ENCODE measurements around the gene RRP12. TPM values are rescaled to one million over a fixed set of nuclear protein-coding genes. Genes with fewer than 3 reads are reported as not detected.

RRP12 gene
- total RNA-seq, 3 donors from 2014 or later: 7.7 to 17.7 (median 15.7) TPM

DNA sequence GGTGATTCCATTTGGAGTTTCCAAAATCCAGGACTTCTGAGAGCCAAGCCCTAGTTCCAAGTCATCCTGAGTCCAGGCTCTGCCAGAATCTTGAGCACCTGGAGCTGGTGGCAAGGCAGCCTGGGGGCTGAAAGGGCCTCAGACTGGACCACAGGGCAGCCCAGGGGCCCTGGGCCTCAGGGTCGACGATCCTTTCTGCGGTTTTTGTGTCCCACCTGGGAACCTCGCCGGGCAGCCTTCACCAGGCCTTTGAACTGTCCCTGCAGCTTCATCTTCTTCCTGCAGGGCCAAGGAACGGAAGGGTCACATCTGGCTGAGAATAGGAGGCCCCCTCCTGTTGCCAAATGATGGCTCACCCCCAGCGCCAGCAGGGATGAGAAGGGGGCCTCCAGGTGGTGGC, 44.2 kb downstream of the RRP12 start:
- intact Hi-C loops (cut with DNase I; ENCODE audit: low total_unique reads): loop anchor here (5.0 kb wide), 1 partner anchor 630 kb away; no protein-coding TSS in a partner anchor
- no peak overlapping the region for H3K27ac ChIP-seq
- no peak for DNase-seq (ENCODE audit: low spot score in 2 of 2)

GRCh38 chr10:97356318-97356914, 44.7 kb downstream of the RRP12 start:
- H3K4me3 ChIP-seq: no peak overlapping the region
- H3K4me1 ChIP-seq: no peaks in the 10 kb centered on the region
- intact Hi-C loops (cut with DNase I; ENCODE audit: low total_unique reads): loop anchor here (5.0 kb wide), 1 partner anchor 629 kb away; no protein-coding TSS in a partner anchor
- TF ChIP-seq POLR2A (IDR thresholded peaks at IDR 0.05) (no peak), POLR2AphosphoS5 (IDR thresholded peaks at IDR 0.05) (no peak)
- TF ChIP-seq, protein P1, sequence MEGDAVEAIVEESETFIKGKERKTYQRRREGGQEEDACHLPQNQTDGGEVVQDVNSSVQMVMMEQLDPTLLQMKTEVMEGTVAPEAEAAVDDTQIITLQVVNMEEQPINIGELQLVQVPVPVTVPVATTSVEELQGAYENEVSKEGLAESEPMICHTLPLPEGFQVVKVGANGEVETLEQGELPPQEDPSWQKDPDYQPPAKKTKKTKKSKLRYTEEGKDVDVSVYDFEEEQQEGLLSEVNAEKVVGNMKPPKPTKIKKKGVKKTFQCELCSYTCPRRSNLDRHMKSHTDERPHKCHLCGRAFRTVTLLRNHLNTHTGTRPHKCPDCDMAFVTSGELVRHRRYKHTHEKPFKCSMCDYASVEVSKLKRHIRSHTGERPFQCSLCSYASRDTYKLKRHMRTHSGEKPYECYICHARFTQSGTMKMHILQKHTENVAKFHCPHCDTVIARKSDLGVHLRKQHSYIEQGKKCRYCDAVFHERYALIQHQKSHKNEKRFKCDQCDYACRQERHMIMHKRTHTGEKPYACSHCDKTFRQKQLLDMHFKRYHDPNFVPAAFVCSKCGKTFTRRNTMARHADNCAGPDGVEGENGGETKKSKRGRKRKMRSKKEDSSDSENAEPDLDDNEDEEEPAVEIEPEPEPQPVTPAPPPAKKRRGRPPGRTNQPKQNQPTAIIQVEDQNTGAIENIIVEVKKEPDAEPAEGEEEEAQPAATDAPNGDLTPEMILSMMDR (IDR thresholded peaks at IDR 0.05): no peak
- H3K27ac ChIP-seq: no peak overlapping the region
- H3K36me3 ChIP-seq: no peaks in the 10 kb centered on the region
- DNase-seq (ENCODE audit: low spot score in 2 of 2): no peak
- H3K27me3 ChIP-seq: no peaks in the 10 kb centered on the region
- no peaks in the 10 kb centered on the region for H3K9me3 ChIP-seq

More for the DNA sequence above, 44.2 kb downstream of the RRP12 start:
- Histone ChIP-seq H3K4me1 (no peaks in the 10 kb centered on the region), H3K36me3 (no peaks in the 10 kb centered on the region), H3K4me3 (no peak overlapping the region), H3K9me3 (no peaks in the 10 kb centered on the region), H3K27me3 (no peaks in the 10 kb centered on the region)
- TF ChIP-seq, protein P1 (IDR thresholded peaks at IDR 0.05): no peak
- no peak for TF ChIP-seq POLR2A (IDR thresholded peaks at IDR 0.05)
- TF ChIP-seq POLR2AphosphoS5 (IDR thresholded peaks at IDR 0.05): no peak

DNA sequence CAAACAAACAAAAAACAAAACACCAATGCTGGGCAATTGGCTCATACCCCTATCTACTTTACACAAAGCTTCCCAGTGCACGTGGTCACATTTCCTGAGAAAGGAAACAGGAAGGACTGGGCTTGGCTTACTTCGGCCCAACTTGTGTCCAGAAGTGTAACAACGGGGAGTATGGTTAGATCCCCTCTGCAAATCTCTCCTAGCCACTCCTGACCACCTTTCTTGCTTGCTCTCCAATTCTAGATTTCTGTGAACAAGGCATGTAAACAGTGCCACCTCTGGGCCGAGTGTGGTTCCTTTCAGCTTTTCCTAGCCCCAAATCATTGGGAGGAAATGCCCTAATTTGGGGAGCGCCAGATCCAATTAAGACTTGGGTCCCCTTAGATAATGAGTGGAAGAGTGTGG, 45.6 kb downstream of the RRP12 start:
- Histone ChIP-seq H3K4me3 (no peak overlapping the region), H3K9me3 (no peaks in the 10 kb centered on the region), H3K27me3 (no peaks in the 10 kb centered on the region), H3K4me1 (no peaks in the 10 kb centered on the region), H3K27ac (no peak overlapping the region), H3K36me3 (no peaks in the 10 kb centered on the region)
- TF ChIP-seq POLR2A (IDR thresholded peaks at IDR 0.05) (no peak), POLR2AphosphoS5 (IDR thresholded peaks at IDR 0.05) (peak in 1 of 3 donors; percentile 29)
- TF ChIP-seq, protein P1 (IDR thresholded peaks at IDR 0.05): peak in 2 of 3 donors; percentile 31 to 55
- DNase-seq (ENCODE audit: low spot score in 2 of 2): no peak
- intact Hi-C loops (cut with DNase I; ENCODE audit: low total_unique reads): loop anchor here (5.0 kb wide), 1 partner anchor 628 kb away; no protein-coding TSS in a partner anchor

GRCh38 chr10:97353945-97354344, 47.2 kb downstream of the RRP12 start:
- intact Hi-C loops (cut with DNase I; ENCODE audit: low total_unique reads): no loop called here
- no peaks in the 10 kb centered on the region for H3K27me3 ChIP-seq
- no peak overlapping the region for H3K27ac ChIP-seq
- no peaks in the 10 kb centered on the region for H3K9me3 ChIP-seq
- H3K4me3 ChIP-seq: no peak overlapping the region
- DNase-seq (ENCODE audit: low spot score in 2 of 2): no peak
- no peaks in the 10 kb centered on the region for H3K4me1 ChIP-seq
- H3K36me3 ChIP-seq: no peaks in the 10 kb centered on the region
- TF ChIP-seq, protein P1 (IDR thresholded peaks at IDR 0.05): no peak
- no peak for TF ChIP-seq POLR2A (IDR thresholded peaks at IDR 0.05)
- TF ChIP-seq POLR2AphosphoS5 (IDR thresholded peaks at IDR 0.05): no peak

DNA sequence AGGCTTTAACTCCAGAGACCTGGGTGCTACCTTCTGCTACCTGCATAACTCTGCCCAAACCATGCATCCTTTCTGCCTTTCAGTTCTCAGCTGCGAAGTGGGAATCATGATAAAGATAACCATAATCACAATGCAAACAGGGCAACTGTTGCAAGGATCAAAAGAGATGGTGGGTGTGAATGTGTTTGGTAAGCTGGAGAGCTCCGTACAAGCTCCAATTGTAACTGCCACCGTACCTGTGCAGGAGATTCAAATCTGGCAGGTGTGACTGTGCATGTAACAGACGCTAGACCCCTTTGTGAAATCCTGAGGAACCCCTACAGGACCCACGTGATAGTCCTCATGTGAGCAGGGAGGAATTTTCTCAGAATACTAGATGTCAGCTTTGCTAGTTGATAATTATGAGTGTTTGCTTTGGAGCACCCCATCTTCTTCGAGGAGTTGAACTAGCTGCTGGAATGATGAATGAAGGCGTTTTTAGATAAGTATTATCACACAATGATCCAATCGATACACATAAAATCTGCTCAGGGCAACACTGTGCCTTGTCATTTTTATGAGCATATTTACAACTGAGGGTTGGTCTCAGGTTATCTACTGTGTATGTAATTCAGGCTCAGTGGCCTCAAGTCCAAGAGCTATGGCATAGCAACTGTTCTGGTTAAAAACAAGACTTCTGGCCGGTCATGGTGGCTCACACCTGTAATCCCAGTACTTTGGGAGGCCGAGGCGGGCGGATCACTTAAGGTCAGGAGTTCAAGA, 51.2 kb downstream of the RRP12 start:
- intact Hi-C loops (cut with DNase I; ENCODE audit: low total_unique reads): no loop called here
- TF ChIP-seq, protein P1 (IDR thresholded peaks at IDR 0.05): no peak
- TF ChIP-seq POLR2AphosphoS5 (IDR thresholded peaks at IDR 0.05) (no peak), POLR2A (IDR thresholded peaks at IDR 0.05) (no peak)
- no peak for DNase-seq (ENCODE audit: low spot score in 2 of 2)

More for the DNA sequence above, 51.2 kb downstream of the RRP12 start:
- H3K27ac ChIP-seq: no peak overlapping the region
- no peaks in the 10 kb centered on the region for H3K9me3 ChIP-seq
- H3K27me3 ChIP-seq: no peaks in the 10 kb centered on the region
- no peaks in the 10 kb centered on the region for H3K36me3 ChIP-seq
- no peak overlapping the region for H3K4me3 ChIP-seq
- H3K4me1 ChIP-seq: no peaks in the 10 kb centered on the region
